H9 (cell line): Measurements from ENCODE around the gene ITGB3. TPM values are rescaled to one million over a fixed set of nuclear protein-coding genes. Genes with fewer than 3 reads are reported as not detected.

Source experiments
- DNase-seq: peaks from one replicate; pipeline ENCODE4 v3.0.0-alpha.2; 2017
- H2AFZ ChIP-seq: one replicate; pipeline ENCODE4 v1.6.1; 2013; ENCODE audit warnings: mild to moderate bottlenecking, low read length, control low read depth, moderate library complexity
- H2AK5ac ChIP-seq: 2 replicates; pipeline ENCODE4 v1.6.1; 2013; ENCODE audit warnings: low read length, control low read depth, mixed read lengths; ENCODE audit not compliant: insufficient read length
- H2BK120ac ChIP-seq: one replicate; pipeline ENCODE4 v1.6.1; 2013; ENCODE audit warnings: low read depth, mild to moderate bottlenecking, low read length, control low read depth, inconsistent platforms; ENCODE audit not compliant: poor library complexity, severe bottlenecking
- H2BK12ac ChIP-seq: 2 replicates; pipeline ENCODE4 v1.6.1; 2013; ENCODE audit warnings: low read length, control low read depth, mixed read lengths, low read depth; ENCODE audit not compliant: insufficient read length
- H2BK15ac ChIP-seq: 2 replicates; pipeline ENCODE4 v1.6.1; 2013; ENCODE audit warnings: low read depth, low read length, control low read depth
- H2BK20ac ChIP-seq: one replicate; pipeline ENCODE4 v1.6.1; 2013; ENCODE audit warnings: low read depth, mild to moderate bottlenecking, low read length, control low read depth, inconsistent platforms; ENCODE audit not compliant: poor library complexity, severe bottlenecking
- H2BK5ac ChIP-seq: 2 replicates; pipeline ENCODE4 v1.6.1; 2013; ENCODE audit warnings: low read length, control low read depth, mixed read lengths; ENCODE audit not compliant: insufficient read length
- H3K14ac ChIP-seq: 2 replicates; pipeline ENCODE4 v1.6.1; 2013; ENCODE audit warnings: low read length, control low read depth; ENCODE audit not compliant: insufficient read depth
- H3K18ac ChIP-seq: 2 replicates; pipeline ENCODE4 v1.6.1; 2013; ENCODE audit warnings: low read depth, mild to moderate bottlenecking, mixed read lengths, low read length, control low read depth; ENCODE audit not compliant: insufficient read length
- H3K23ac ChIP-seq: 2 replicates; pipeline ENCODE4 v1.6.1; 2013; ENCODE audit warnings: low read length, control low read depth, mixed read lengths, low read depth; ENCODE audit not compliant: insufficient read length
- H3K23me2 ChIP-seq: 2 replicates; pipeline ENCODE4 v1.6.1; 2013; ENCODE audit warnings: low read depth, mild to moderate bottlenecking, mixed read lengths, low read length, control low read depth; ENCODE audit not compliant: insufficient read length, poor library complexity, severe bottlenecking
- H3K27ac ChIP-seq: 2 replicates; pipeline ENCODE4 v1.5.1; 2013; ENCODE audit warnings: low read length, control low read depth, mixed read lengths, low read depth; ENCODE audit not compliant: insufficient read length
- H3K27me3 ChIP-seq: 2 replicates; pipeline ENCODE4 v1.6.1; 2013; ENCODE audit warnings: low read length, control low read depth, inconsistent platforms; ENCODE audit not compliant: insufficient read depth
- H3K4ac ChIP-seq: 2 replicates; pipeline ENCODE4 v1.6.1; 2013; ENCODE audit warnings: low read depth, mild to moderate bottlenecking, control low read depth, inconsistent platforms, low read length, moderate library complexity
- H3K4me1 ChIP-seq: 2 replicates; pipeline ENCODE4 v1.6.1; 2013; ENCODE audit warnings: low read length, control low read depth, inconsistent platforms; ENCODE audit not compliant: insufficient read depth
- H3K4me2 ChIP-seq: 2 replicates; pipeline ENCODE4 v1.6.1; 2013; ENCODE audit warnings: low read length, control low read depth, mixed read lengths; ENCODE audit not compliant: insufficient read length, insufficient read depth
- H3K56ac ChIP-seq: 2 replicates; pipeline ENCODE4 v1.6.1; 2013; ENCODE audit warnings: low read depth, mild to moderate bottlenecking, mixed read lengths, low read length, control low read depth; ENCODE audit not compliant: insufficient read length
- H3K79me1 ChIP-seq: 2 replicates; pipeline ENCODE4 v1.6.1; 2013; ENCODE audit warnings: low read depth, mild to moderate bottlenecking, moderate library complexity, low read length, control low read depth, inconsistent platforms; ENCODE audit not compliant: insufficient read depth, poor library complexity, severe bottlenecking
- H3K79me2 ChIP-seq: 2 replicates; pipeline ENCODE4 v1.6.1; 2013; ENCODE audit warnings: low read length, control low read depth, inconsistent platforms; ENCODE audit not compliant: insufficient read depth
- H3K9ac ChIP-seq: 2 replicates; pipeline ENCODE4 v1.6.1; 2013; ENCODE audit warnings: low read length, control low read depth, mixed read lengths; ENCODE audit not compliant: insufficient read length; ENCODE audit errors: extremely low read depth
- H3K9me3 ChIP-seq: one replicate; pipeline ENCODE4 v1.6.1; 2013; ENCODE audit warnings: low read depth, low read length, inconsistent platforms; ENCODE audit not compliant: control insufficient read depth
- H3T11ph ChIP-seq: one replicate; pipeline ENCODE4 v1.6.1; 2013; ENCODE audit warnings: mild to moderate bottlenecking, low read length, control low read depth, inconsistent platforms
- H4K20me1 ChIP-seq: one replicate; pipeline ENCODE4 v1.6.1; 2013; ENCODE audit not compliant: control insufficient read depth, insufficient read length, insufficient read depth
- H4K5ac ChIP-seq: 2 replicates; pipeline ENCODE4 v1.6.1; 2013; ENCODE audit warnings: low read depth, mild to moderate bottlenecking, mixed read lengths, low read length, control low read depth; ENCODE audit not compliant: insufficient read length
- H4K8ac ChIP-seq: replicated peaks from 2 replicates; pipeline ENCODE4 v1.6.1; 2013; ENCODE audit warnings: low read length, control low read depth, mixed read lengths, low read depth; ENCODE audit not compliant: insufficient read length
- H4K91ac ChIP-seq: 2 replicates; pipeline ENCODE4 v1.6.1; 2013; ENCODE audit warnings: low read depth, mild to moderate bottlenecking, moderate library complexity, mixed read lengths, low read length, control low read depth; ENCODE audit not compliant: insufficient read length
- H3K27ac Mint-ChIP-seq, 3 experiments: 2 replicates in 2 of 3; 3 replicates in 1 of 3; pipeline ENCODE4 v1.8.0; 2020 to 2021; ENCODE audit warnings: mixed read lengths in 3 of 3, mild to moderate bottlenecking in 1 of 3, moderate library complexity in 1 of 3
- H3K27me3 Mint-ChIP-seq: 2 replicates; pipeline ENCODE4 v1.8.0; 2021; ENCODE audit warnings: low read depth, mild to moderate bottlenecking, moderate library complexity, mixed read lengths
- H3K36me3 Mint-ChIP-seq, 3 experiments: 2 replicates in 2 of 3; 3 replicates in 1 of 3; pipeline ENCODE4 v1.8.0; 2020 to 2021; ENCODE audit warnings: low read depth in 3 of 3, mixed read lengths in 3 of 3; ENCODE audit not compliant: insufficient read depth in 1 of 3
- H3K4me1 Mint-ChIP-seq, 2 experiments: 2 replicates each; pipeline ENCODE4 v1.8.0; 2020; ENCODE audit warnings: mixed read lengths in 2 of 2
- H3K4me3 Mint-ChIP-seq, 2 experiments: 2 replicates in 1 of 2; 3 replicates in 1 of 2; pipeline ENCODE4 v1.8.0; 2020 to 2021; ENCODE audit warnings: mild to moderate bottlenecking in 2 of 2, mixed read lengths in 2 of 2, moderate library complexity in 1 of 2
- H3K9me3 Mint-ChIP-seq, 2 experiments: 2 replicates in 1 of 2; 3 replicates in 1 of 2; pipeline ENCODE4 v1.8.0; 2020; ENCODE audit warnings: mild to moderate bottlenecking in 2 of 2, mixed read lengths in 2 of 2, moderate library complexity in 1 of 2
- CTCF ChIP-seq: fragments of 200-600 bp; sonication (generic); conservative IDR thresholded peaks from 3 replicates; pipeline ENCODE4 v1.8.0; 2021; ENCODE audit warnings: antibody characterized with exemption, mild to moderate bottlenecking
- WGBS: extraction: QIAGEN DNeasy Blood & Tissue Kit; methylation state at CpG from one replicate; pipeline ENCODE4 v1.1.7; 2013; ENCODE audit warnings: missing lambda C conversion rate, low lambda C conversion rate, mixed read lengths; ENCODE audit not compliant: insufficient read length; ENCODE audit errors: extremely low coverage; 5-methylcytosine and 5-hydroxymethylcytosine counted together
- total RNA-seq: library from RNA; stranded (reverse); gene quantifications from 2 replicates; pipeline ENCODE4 v1.2.1, GENCODE V29; 2021

ITGB3 gene
- total RNA-seq, 1 experiment from 2014 or later = not detected

- Histone ChIP-seq H3K4ac (no peak overlapping the region), H2BK5ac (no peak overlapping the region), H2BK20ac (no peak overlapping the region), H3K9me3 (no peaks in the 10 kb centered on the region), H2BK12ac (no peak overlapping the region), H2AFZ (no peak overlapping the region), H2AK5ac (no peak overlapping the region), H2BK120ac (no peak overlapping the region), H4K91ac (no peak overlapping the region), H2BK15ac (no peak overlapping the region), H3K14ac (no peak overlapping the region), H3K79me2 (no peaks in the 10 kb centered on the region), H3K23ac (no peak overlapping the region), H3T11ph (no peak overlapping the region), H3K56ac (no peak overlapping the region), H4K5ac (no peak overlapping the region), H3K23me2 (no peaks in the 10 kb centered on the region), H4K8ac (no peak overlapping the region), H3K79me1 (no peaks in the 10 kb centered on the region), H3K9ac (no peak overlapping the region), H3K4me1 (no peaks in the 10 kb centered on the region), H3K4me2 (no peak overlapping the region), H3K27ac (no peak overlapping the region), H4K20me1 (no peaks in the 10 kb centered on the region), H3K18ac (no peak overlapping the region), H3K27me3 (no peaks in the 10 kb centered on the region)
- H3K27me3 Mint-ChIP-seq = peaks cover 5% of the 10 kb centered on the region; the same call in 1 of the 2 replicates
- H3K27ac Mint-ChIP-seq = no peak overlapping the region
- no peak for TF ChIP-seq CTCF
- no peak for DNase-seq
- H3K4me3 Mint-ChIP-seq = no peak overlapping the region
- H3K4me1 Mint-ChIP-seq = peaks cover 8% of the 10 kb centered on the region in 2 experiments
- H3K36me3 Mint-ChIP-seq = peaks cover 3 to 13% (median 5%) of the 10 kb centered on the region in 3 experiments; a peak in 6 of 7 replicates
- peaks cover 10 to 15% of the 10 kb centered on the region in 2 experiments for H3K9me3 Mint-ChIP-seq
- no CpG with 5 or more reads among the region's 2 CpGs for WGBS
Observed at GRCh38 chr17:47265983-47266541, 12.4 kb downstream of the ITGB3 start.
